LNCAP (cell line): Measurements from ENCODE around the gene MRTFB.

Source experiments
- CTCF ChIP-seq: fragments of 450-650 bp; IDR thresholded peaks from 2 replicates; pipeline ENCODE4 v1.5.1; 2017; ENCODE audit warnings: mild to moderate bottlenecking

MRTFB gene

GRCh38 chr16:14120335-14120734 is 49.2 kb downstream of the MRTFB start:
- no peak for TF ChIP-seq CTCF

- TF ChIP-seq CTCF = no peak
These were observed 50.0 kb downstream of the MRTFB start for GRCh38 chr16:14121142-14121541.

- no peak for TF ChIP-seq CTCF
These were observed 50.8 kb downstream of the MRTFB start for GRCh38 chr16:14121872-14122271.

GRCh38 chr16:14125000-14125681 is 54.0 kb downstream of the MRTFB start:
- TF ChIP-seq CTCF = no peak

- TF ChIP-seq CTCF = no peak
These were observed 54.6 kb downstream of the MRTFB start for GRCh38 chr16:14125708-14126107.

- TF ChIP-seq CTCF = no peak
These were observed 57.0 kb downstream of the MRTFB start for GRCh38 chr16:14128097-14128496.

- no peak for TF ChIP-seq CTCF
These were observed 58.4 kb downstream of the MRTFB start for GRCh38 chr16:14129502-14129901.
